Astrocyte of the spinal cord (primary cell): ENCODE data around the gene C3orf18.

ENCODE experiments used
- DNase-seq: peaks from one replicate; pipeline ENCODE4 v3.0.0; 2011; ENCODE audit warnings: low read depth, low spot score
- H3K4me3 ChIP-seq: 2 replicates; pipeline ENCODE4 v1.5.1; 2011; ENCODE audit warnings: low read depth, mild to moderate bottlenecking, low read length, moderate library complexity
- in situ Hi-C: cut with HindIII; loops from 2 replicates; pipeline ENCODE4 v1.10.0; 2017; ENCODE audit warnings: low sequenced_read_pairs
- TF ChIP-seq, protein P1 (sequence below): IDR thresholded peaks from 2 replicates; pipeline ENCODE4 v1.5.1; 2012; ENCODE audit warnings: low read depth, mild to moderate bottlenecking, low read length, inconsistent platforms

Gene C3orf18

DNA sequence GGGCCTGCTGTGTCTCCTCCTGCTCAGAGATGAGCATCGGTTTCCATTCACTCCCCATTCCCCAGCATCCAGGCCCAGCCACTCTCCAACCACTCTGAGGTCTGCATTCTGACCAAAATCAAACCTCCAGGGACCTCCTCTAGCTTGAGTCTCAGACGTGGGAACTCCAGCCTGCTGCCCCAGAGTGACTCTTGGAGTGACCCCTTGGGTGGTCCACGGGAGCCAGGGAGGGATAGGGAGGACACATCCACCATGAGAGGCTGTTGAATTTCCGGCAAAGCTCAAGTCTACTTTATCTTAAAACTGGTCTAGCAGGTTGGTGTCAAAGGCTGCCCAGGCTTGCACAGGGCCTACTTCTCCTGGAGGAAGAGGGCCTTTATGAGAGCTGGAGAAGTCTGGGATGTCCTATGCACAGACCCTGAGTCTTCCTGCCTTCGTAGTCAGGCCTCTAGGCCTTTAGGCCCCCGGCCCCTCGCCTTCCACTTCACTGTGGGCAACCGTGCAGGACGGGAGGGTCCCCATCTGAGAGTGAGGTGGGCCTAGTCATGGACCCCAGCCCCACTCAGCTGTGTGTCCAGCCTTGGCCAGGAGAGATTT is 35.1 kb upstream of the C3orf18 start:
- TF ChIP-seq, protein P1, sequence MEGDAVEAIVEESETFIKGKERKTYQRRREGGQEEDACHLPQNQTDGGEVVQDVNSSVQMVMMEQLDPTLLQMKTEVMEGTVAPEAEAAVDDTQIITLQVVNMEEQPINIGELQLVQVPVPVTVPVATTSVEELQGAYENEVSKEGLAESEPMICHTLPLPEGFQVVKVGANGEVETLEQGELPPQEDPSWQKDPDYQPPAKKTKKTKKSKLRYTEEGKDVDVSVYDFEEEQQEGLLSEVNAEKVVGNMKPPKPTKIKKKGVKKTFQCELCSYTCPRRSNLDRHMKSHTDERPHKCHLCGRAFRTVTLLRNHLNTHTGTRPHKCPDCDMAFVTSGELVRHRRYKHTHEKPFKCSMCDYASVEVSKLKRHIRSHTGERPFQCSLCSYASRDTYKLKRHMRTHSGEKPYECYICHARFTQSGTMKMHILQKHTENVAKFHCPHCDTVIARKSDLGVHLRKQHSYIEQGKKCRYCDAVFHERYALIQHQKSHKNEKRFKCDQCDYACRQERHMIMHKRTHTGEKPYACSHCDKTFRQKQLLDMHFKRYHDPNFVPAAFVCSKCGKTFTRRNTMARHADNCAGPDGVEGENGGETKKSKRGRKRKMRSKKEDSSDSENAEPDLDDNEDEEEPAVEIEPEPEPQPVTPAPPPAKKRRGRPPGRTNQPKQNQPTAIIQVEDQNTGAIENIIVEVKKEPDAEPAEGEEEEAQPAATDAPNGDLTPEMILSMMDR: no peak
- in situ Hi-C loops: no loop called here
- no peak overlapping the region for H3K4me3 ChIP-seq
- no peak for DNase-seq

DNA sequence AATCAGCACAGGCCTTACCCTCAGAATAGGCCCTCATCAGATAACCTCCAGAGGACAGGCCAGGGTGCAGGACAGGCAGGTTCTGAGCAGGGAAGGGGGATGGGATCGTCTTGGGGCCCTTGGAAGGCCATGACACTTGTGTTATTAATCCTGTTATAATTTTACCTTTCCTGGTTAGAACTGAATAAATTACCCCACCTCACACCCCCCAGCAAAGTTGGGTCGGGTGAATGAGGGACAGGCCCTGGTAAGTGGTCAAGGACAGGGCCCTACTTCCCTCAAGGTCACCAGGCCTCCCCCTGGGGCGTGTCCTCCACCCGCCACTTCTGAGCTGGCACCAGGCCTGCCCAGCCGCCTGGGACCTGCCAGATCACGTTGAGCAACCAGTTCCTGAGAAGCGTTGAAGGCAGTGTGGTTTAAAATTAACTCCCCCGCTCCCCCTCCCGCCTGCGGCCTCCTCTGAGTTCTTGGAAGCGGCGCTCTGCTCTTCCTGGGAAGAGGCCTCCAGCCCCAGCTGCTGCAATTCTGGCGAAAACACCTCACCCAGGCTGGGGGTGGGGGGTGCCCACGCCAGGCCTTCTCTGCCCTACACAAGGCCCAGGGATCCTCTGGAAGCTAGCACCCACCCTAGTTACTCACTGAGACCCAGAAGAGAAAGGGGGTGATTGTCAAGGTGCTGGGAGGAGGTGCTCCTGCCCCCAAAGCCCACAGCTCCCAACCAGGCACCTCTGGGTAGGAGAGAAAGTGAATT is 33.5 kb upstream of the C3orf18 start:
- no peak overlapping the region for H3K4me3 ChIP-seq
- TF ChIP-seq, protein P1: no peak
- in situ Hi-C loops: no loop called here
- peak; percentile 97 for DNase-seq

DNA sequence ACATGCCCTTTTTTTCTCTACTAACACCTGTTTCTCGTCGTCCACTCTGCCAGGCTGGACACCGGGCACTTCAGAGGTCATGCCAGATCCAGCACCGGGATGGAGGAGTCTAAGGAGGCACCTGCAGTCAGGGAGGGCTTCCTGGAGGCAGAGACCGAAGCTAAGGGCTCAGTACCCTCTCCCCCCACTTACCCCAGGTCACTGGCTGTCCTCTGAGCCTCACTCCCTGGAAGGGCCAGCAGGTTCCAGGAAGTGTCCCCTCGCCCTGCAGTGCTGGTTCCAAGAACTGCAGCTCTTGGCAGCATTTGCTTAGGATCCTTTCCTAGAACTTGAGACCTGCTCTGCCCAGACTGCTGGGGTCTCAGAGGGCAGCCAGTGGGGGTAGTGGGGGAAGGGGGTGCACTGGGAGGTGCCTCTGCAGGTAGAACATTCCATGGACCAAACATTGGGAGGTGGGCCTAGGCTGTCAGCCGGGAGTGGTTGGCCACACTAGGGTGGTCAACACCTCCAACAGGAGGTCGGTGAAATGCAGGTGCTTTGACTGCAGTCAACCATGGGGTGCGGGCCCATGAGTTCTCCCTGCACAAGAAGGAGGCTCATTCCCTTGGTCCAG is 32.7 kb upstream of the C3orf18 start:
- no peak overlapping the region for H3K4me3 ChIP-seq
- no peak for DNase-seq
- in situ Hi-C loops: no loop called here
- TF ChIP-seq, protein P1: no peak

DNA sequence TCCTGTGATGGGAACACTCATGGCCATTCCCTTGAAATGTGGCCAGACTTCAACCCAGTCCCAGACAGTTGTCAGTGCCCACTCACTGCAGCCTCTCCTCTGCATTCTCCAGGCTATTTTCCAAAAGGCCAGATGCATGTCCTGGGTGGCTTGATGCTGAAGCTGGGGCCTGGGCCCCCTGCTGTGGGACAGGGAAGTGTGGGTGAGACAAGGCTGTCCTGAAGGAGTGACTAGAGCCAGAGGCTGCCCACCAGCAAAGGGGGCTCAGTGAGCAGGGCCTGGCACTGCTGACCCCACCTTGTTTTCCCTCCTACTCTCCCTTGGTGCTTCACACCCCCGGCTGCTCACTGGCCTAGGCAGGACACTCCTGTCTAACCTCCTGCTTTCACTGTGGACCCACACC is 32.2 kb upstream of the C3orf18 start:
- in situ Hi-C loops: no loop called here
- no peak for DNase-seq
- H3K4me3 ChIP-seq: no peak overlapping the region
- TF ChIP-seq, protein P1: no peak

DNA sequence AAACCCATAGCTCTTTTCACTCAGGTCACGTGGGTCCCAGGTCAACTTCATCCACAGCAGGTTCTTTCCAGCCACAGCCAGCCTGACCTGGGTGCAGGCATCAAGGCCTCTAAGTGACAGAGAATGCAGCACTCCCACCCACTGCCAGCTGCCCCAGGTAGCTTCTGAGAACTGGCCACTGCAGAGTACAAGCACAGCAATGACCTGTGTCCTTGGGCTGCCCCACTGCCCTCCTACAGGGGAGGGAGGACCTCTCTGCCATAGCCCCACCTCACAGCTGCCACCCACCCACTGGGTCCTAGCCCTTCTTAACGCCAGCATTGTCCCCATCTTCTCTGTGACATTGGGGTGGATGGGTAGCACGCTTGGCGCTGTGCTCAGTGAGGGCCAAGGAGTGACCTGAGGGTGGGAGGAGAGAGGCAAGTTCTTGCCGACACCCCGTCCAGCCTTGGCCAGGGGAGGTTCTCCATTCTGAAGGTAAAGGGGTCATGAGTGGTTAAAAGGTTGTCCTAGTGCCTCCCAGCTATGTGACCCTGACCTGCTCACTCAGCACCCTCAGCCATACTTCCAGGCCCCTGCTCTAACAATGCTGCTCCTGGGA is 31.7 kb upstream of the C3orf18 start:
- H3K4me3 ChIP-seq: no peak overlapping the region
- TF ChIP-seq, protein P1: no peak
- DNase-seq: no peak
- in situ Hi-C loops: no loop called here

DNA sequence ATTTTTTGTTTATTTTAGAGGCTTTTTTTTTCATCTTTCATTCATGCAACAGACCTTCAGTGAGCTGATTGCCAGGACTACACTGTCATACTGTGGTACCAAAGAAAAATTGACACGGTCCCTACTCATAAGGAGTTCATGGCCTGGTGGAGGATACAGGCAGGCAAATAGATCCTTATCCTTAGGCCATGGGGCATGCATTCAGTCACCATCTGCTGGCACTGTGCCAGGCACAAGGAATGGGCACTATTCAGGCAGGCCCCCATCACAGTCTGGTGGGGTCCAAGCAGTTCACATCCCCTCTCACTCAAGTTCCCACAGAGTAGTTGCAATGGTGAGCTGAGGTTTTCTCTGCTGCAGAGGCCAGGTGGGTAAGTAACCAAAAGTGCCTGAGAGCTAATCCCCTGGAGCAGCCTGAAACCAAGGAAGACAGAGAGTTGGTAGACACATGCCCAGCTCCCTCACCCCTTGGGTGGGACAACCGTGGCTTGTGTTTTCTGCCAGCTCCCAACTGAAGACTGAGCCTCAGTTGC is 26.8 kb upstream of the C3orf18 start:
- no peak for DNase-seq
- in situ Hi-C loops: no loop called here
- no peak overlapping the region for H3K4me3 ChIP-seq
- TF ChIP-seq, protein P1: no peak
